Adrenal gland (tissue), 12 donors: Measurements from ENCODE around the gene SLC39A2. TPM values are rescaled to one million over a fixed set of nuclear protein-coding genes. Genes with fewer than 3 reads are reported as not detected.
"Not testable (repeated sequence)": the region's sequence is repeated elsewhere in the genome, so short reads cannot be mapped to it uniquely, and the experiment has no call there.

ENCODE experiments used
- DNase-seq, 7 donors: peaks; one replicate each; pipeline ENCODE4 v3.0.0-alpha.2; 2019 to 2020
- H3K27ac ChIP-seq, 5 donors: fragments of 200-600 bp; sonication (generic) in 4 of 5; 1 replicate in 3 of 5; 2 replicates in 2 of 5; pipeline versions ENCODE4 v1.5.1 to v1.8.0; 2016 to 2020; ENCODE audit warnings: mild to moderate bottlenecking in 1 of 5
- H3K27me3 ChIP-seq: fragments of 200-600 bp; 2 replicates; pipeline ENCODE4 v1.8.0; 2021
- H3K36me3 ChIP-seq, 2 donors: fragments of 200-600 bp; replicated peaks in 1 of 2; 1 replicate in 1 of 2; 2 replicates in 1 of 2; pipeline versions ENCODE4 v1.5.1 to v1.8.0; 2018 to 2022
- H3K4me1 ChIP-seq, 2 donors: fragments of 200-600 bp; replicated peaks in 1 of 2; 1 replicate in 1 of 2; 2 replicates in 1 of 2; pipeline versions ENCODE4 v1.5.1 to v1.8.0; 2018 to 2021
- H3K4me3 ChIP-seq, 4 donors: fragments of 200-600 bp; sonication (generic) in 3 of 4; one replicate each; pipeline ENCODE4 v1.5.1; 2016 to 2018
- H3K9me3 ChIP-seq, 3 donors: fragments of 200-600 bp; sonication (generic) in 1 of 3; replicated peaks in 1 of 3; 1 replicate in 2 of 3; 2 replicates in 1 of 3; pipeline versions ENCODE4 v1.5.1 to v1.8.0; 2016 to 2021
- CTCF ChIP-seq, 6 experiments: fragments of 450-650 bp in 4 of 6; fragments of 200-600 bp in 2 of 6; sonication (generic) in 1 of 6; IDR thresholded peaks; 1 replicate in 5 of 6; 2 replicates in 1 of 6; pipeline versions ENCODE4 v1.5.1 to v1.8.0; 2016 to 2021; ENCODE audit warnings: antibody characterized with exemption in 6 of 6, mild to moderate bottlenecking in 2 of 6, moderate library complexity in 1 of 6
- POLR2A ChIP-seq, 2 donors: fragments of 450-650 bp; IDR thresholded peaks; one replicate each; pipeline ENCODE4 v1.6.1; 2017; ENCODE audit warnings: antibody characterized with exemption in 2 of 2, mild to moderate bottlenecking in 2 of 2, moderate library complexity in 1 of 2
- WGBS, 4 donors: extraction: QIAGEN DNeasy Blood & Tissue Kit in 2 of 4; methylation state at CpG; one replicate each; pipeline versions ENCODE4 v1.1.5 to v1.1.7; 2013 to 2017; 5-methylcytosine and 5-hydroxymethylcytosine counted together
- intact Hi-C, 2 donors: fragments of 100-400 bp; cut with DNase I; formaldehyde crosslinking; loops; one replicate each; pipeline versions ENCODE4 v1.14.1 to v1.15.0; 2022 to 2023
- polyA plus RNA-seq, 3 donors: library from polyadenylated mRNA; stranded (reverse); fragments of 200-250 nt in 2 of 3; fragments of 350-450 nt in 1 of 3; fragmentation: Illumina TruSeq in 1 of 3; extraction: RNeasy Lipid Tissue Mini Kit (QIAGEN cat#74804) in 1 of 3; gene quantifications; one replicate each; pipeline ENCODE4 v1.2.3, GENCODE V29; 2013 to 2014
- total RNA-seq, 9 donors: library from RNA; depleted of rRNA in 4 of 9; stranded (reverse); fragments of >200 nt in 4 of 9; fragments of 120-200 nt in 1 of 9; fragmentation: NEBNext Ultra II Directional in 1 of 9; extraction: Animal tissue kit (Norgen Biotek cat#: 25700) in 1 of 9; gene quantifications; one replicate each; pipeline versions ENCODE4 v1.1.0 to v1.2.4, GENCODE V29; 2013 to 2023
- donor health status: healthy with polysubstance abuse.
- donor health status: Bipolar disorder and iron deficiency.
- donor health status: DM: yes; HTN: yes; CAD: no.
- donor health status: DM: no; HTN: no; CAD: no.
- donor health status: DM: no; HTN: no; CAD: no.
- donor health status: DM: yes; HTN: yes; CAD: no.

SLC39A2 gene
- total and polyA plus RNA-seq, 12 donors = 0.24 to 0.29 TPM; not detected in 10

GRCh38 chr14:21003788-21004346, 4.8 kb downstream of the SLC39A2 start:
- H3K27me3 ChIP-seq = no peaks in the 10 kb centered on the region
- H3K9me3 ChIP-seq = no peaks in the 10 kb centered on the region
- no peak overlapping the region for H3K4me3 ChIP-seq
- no peak for DNase-seq
- intact Hi-C loops = no loop called here
- H3K4me1 ChIP-seq = no peaks in the 10 kb centered on the region
- H3K27ac ChIP-seq = no peak overlapping the region
- H3K36me3 ChIP-seq = no peaks in the 10 kb centered on the region
- TF ChIP-seq POLR2A (IDR thresholded peaks at IDR 0.05) = no peak
- no peak for TF ChIP-seq CTCF (IDR thresholded peaks at IDR 0.05)
- WGBS, 4 donors = 85 to 91% (median 88%) methylated on average over 11 to 14 of the region's 14 CpGs

GRCh38 chr14:21009721-21010120, 10.6 kb downstream of the SLC39A2 start:
- H3K36me3 ChIP-seq, intact Hi-C loops, H3K9me3 ChIP-seq, H3K4me1 ChIP-seq, H3K4me3 ChIP-seq, H3K27me3 ChIP-seq, H3K27ac ChIP-seq, DNase-seq: not testable (repeated sequence)
- WGBS, 4 donors = 75 to 86% (median 84%) methylated on average over 3 of the region's 3 CpGs

GRCh38 chr14:21011136-21011535, 12.0 kb downstream of the SLC39A2 start:
- no peaks in the 10 kb centered on the region for H3K9me3 ChIP-seq
- no peak for TF ChIP-seq POLR2A (IDR thresholded peaks at IDR 0.05)
- no peak for TF ChIP-seq CTCF (IDR thresholded peaks at IDR 0.05)
- no peak for DNase-seq
- no peaks in the 10 kb centered on the region for H3K36me3 ChIP-seq
- intact Hi-C loops = no loop called here
- WGBS, 4 donors = 84 to 94% (median 89%) methylated on average over 1 of the region's 1 CpG
- peaks cover 5 to 9% of the 10 kb centered on the region in 2 donors for H3K4me1 ChIP-seq
- no peak overlapping the region for H3K27ac ChIP-seq
- no peaks in the 10 kb centered on the region for H3K27me3 ChIP-seq
- no peak overlapping the region for H3K4me3 ChIP-seq

GRCh38 chr14:21014761-21015190, 15.7 kb downstream of the SLC39A2 start:
- H3K27ac ChIP-seq = peak overlapping the region in 3 of 5 donors; percentile 3 to 51 (median 32)
- H3K4me3 ChIP-seq = no peak overlapping the region
- 0 to 2% (median 1%) methylated on average over 4 of the region's 4 CpGs for WGBS, 4 donors
- peak; percentile 96 to 99 (median 98) for TF ChIP-seq CTCF (IDR thresholded peaks at IDR 0.05)
- TF ChIP-seq POLR2A (IDR thresholded peaks at IDR 0.05) = no peak
- H3K9me3 ChIP-seq = no peaks in the 10 kb centered on the region
- peaks cover 0 to 32% of the 10 kb centered on the region in 2 donors for H3K36me3 ChIP-seq
- DNase-seq = peak; percentile 84 to 96 (median 90)
- no peaks in the 10 kb centered on the region for H3K27me3 ChIP-seq
- intact Hi-C loops = loop anchor here in 1 of 2 donors (5.0 kb wide), 1 partner anchor 78 kb away; no protein-coding TSS in a partner anchor
- peaks cover 9 to 15% of the 10 kb centered on the region in 2 donors for H3K4me1 ChIP-seq

- H3K9me3 ChIP-seq = no peaks in the 10 kb centered on the region
- intact Hi-C loops = loop anchor here in 1 of 2 donors (5.0 kb wide), 1 partner anchor 77 kb away; no protein-coding TSS in a partner anchor
- no peaks in the 10 kb centered on the region for H3K27me3 ChIP-seq
- peak overlapping the region in 3 of 5 donors; percentile 3 to 51 (median 32) for H3K27ac ChIP-seq
- H3K36me3 ChIP-seq = peaks cover 0 to 37% of the 10 kb centered on the region in 2 donors
- no peak overlapping the region for H3K4me3 ChIP-seq
- peaks cover 9 to 15% of the 10 kb centered on the region in 2 donors for H3K4me1 ChIP-seq
- 16 to 47% (median 23%) methylated on average over 6 of the region's 6 CpGs for WGBS, 4 donors
- DNase-seq = peak in 1 of 7 donors; percentile 37
- no peak for TF ChIP-seq CTCF (IDR thresholded peaks at IDR 0.05)
- peak in 1 of 2 donors; percentile 22 for TF ChIP-seq POLR2A (IDR thresholded peaks at IDR 0.05)
Measured at GRCh38 chr14:21015312-21015711, 16.2 kb downstream of the SLC39A2 start.
